ENCODE data around the gene UBN2.

DNA sequence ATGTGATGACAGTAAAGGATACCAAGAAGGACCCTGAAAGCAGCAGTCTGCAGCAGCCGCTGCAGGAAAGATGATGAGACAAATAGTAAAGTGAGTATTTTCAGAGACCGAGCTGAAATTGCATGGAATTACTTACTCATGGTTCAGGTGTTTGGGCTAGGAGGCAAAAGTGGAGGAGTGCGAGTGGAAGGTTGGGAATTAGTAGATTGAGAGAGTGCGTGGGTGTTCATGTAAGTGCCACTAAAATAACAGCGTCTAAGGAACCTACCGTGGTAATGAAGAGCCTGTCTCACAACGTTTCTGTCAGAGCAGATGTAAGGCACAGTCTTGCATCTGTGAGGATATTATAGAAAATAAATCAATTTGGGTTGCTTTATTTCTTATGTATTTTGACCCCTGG lies 61.8 kb downstream of the UBN2 start:
- TF ChIP-seq POLR2AphosphoS5 (IDR thresholded peaks at IDR 0.05) (no peak), POLR2A (IDR thresholded peaks at IDR 0.05) (no peak), EP300 (IDR thresholded peaks at IDR 0.05) (no peak)
- TF ChIP-seq, protein P1, sequence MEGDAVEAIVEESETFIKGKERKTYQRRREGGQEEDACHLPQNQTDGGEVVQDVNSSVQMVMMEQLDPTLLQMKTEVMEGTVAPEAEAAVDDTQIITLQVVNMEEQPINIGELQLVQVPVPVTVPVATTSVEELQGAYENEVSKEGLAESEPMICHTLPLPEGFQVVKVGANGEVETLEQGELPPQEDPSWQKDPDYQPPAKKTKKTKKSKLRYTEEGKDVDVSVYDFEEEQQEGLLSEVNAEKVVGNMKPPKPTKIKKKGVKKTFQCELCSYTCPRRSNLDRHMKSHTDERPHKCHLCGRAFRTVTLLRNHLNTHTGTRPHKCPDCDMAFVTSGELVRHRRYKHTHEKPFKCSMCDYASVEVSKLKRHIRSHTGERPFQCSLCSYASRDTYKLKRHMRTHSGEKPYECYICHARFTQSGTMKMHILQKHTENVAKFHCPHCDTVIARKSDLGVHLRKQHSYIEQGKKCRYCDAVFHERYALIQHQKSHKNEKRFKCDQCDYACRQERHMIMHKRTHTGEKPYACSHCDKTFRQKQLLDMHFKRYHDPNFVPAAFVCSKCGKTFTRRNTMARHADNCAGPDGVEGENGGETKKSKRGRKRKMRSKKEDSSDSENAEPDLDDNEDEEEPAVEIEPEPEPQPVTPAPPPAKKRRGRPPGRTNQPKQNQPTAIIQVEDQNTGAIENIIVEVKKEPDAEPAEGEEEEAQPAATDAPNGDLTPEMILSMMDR (IDR thresholded peaks at IDR 0.05), result no peak

Measured in upper lobe of left lung (tissue), 4 donors.